Spinal cord (tissue), 10 donors: ENCODE results near the gene PRR7. TPM values are rescaled to one million over a fixed set of nuclear protein-coding genes. Genes with fewer than 3 reads are reported as not detected.

Experiments
- DNase-seq, 6 donors: peaks; one replicate each; pipeline versions ENCODE4 v3.0.0 to v3.0.0-alpha.2; 2013 to 2015; ENCODE audit warnings: low spot score in 6 of 6, low read depth in 4 of 6
- H3K27ac ChIP-seq: one replicate; pipeline ENCODE4 v1.5.1; 2013; ENCODE audit warnings: low read depth, low read length, control low read depth
- H3K27me3 ChIP-seq: one replicate; pipeline ENCODE4 v1.6.1; 2013; ENCODE audit warnings: low read length; ENCODE audit not compliant: control insufficient read depth, insufficient read depth
- H3K36me3 ChIP-seq: one replicate; pipeline ENCODE4 v1.6.1; 2013; ENCODE audit warnings: low read length; ENCODE audit not compliant: control insufficient read depth, insufficient read depth
- H3K4me1 ChIP-seq: one replicate; pipeline ENCODE4 v1.6.1; 2013; ENCODE audit warnings: low read length; ENCODE audit not compliant: control insufficient read depth, insufficient read depth
- H3K4me3 ChIP-seq: one replicate; pipeline ENCODE4 v1.5.1; 2013; ENCODE audit warnings: low read depth, low read length, control low read depth
- H3K9me3 ChIP-seq: one replicate; pipeline ENCODE4 v1.6.1; 2013; ENCODE audit warnings: low read length; ENCODE audit not compliant: control insufficient read depth, insufficient read depth
- WGBS: methylation state at CpG from one replicate; pipeline ENCODE4 v1.1.5; 2013; ENCODE audit warnings: missing lambda C conversion rate; ENCODE audit not compliant: insufficient coverage; 5-methylcytosine and 5-hydroxymethylcytosine counted together
- polyA plus RNA-seq, 2 donors: library from polyadenylated mRNA; unstranded; fragments of 120-200 nt; gene quantifications; one replicate each; pipeline ENCODE4 v1.2.1, GENCODE V29; 2013; ENCODE audit not compliant: insufficient read length in 2 of 2
- total RNA-seq, 2 donors: library from RNA; depleted of rRNA in 1 of 2; stranded (reverse); fragments of 120-200 nt in 1 of 2; fragments of >200 nt in 1 of 2; gene quantifications; one replicate each; pipeline versions ENCODE4 v1.2.3 to v1.2.4, GENCODE V29; 2013 to 2014
- donor health status: healthy.

Gene PRR7
- total and polyA plus RNA-seq, 4 donors = 4.3 to 31.7 (median 18.5) TPM

GRCh38 chr5:177443144-177443983 lies 3.2 kb upstream of the PRR7 start:
- peaks cover 24% of the 10 kb centered on the region for H3K4me1 ChIP-seq
- no peaks in the 10 kb centered on the region for H3K9me3 ChIP-seq
- WGBS = 89% methylated on average over 12 of the region's 15 CpGs
- peaks cover 42% of the 10 kb centered on the region for H3K36me3 ChIP-seq
- no peaks in the 10 kb centered on the region for H3K27me3 ChIP-seq
- no peak for DNase-seq
- no peak overlapping the region for H3K4me3 ChIP-seq
- H3K27ac ChIP-seq = no peak overlapping the region

- Histone ChIP-seq H3K4me1 (peaks cover 34% of the 10 kb centered on the region), H3K4me3 (no peak overlapping the region), H3K27ac (no peak overlapping the region), H3K36me3 (peaks cover 41% of the 10 kb centered on the region), H3K27me3 (no peaks in the 10 kb centered on the region), H3K9me3 (no peaks in the 10 kb centered on the region)
- no peak for DNase-seq
- 82% methylated on average over 5 of the region's 7 CpGs for WGBS
Measured at GRCh38 chr5:177444106-177445051, 2.2 kb upstream of the PRR7 start.

- WGBS = 60% methylated on average over 4 of the region's 10 CpGs
- H3K4me3 ChIP-seq = no peak overlapping the region
- no peak overlapping the region for H3K27ac ChIP-seq
- no peaks in the 10 kb centered on the region for H3K27me3 ChIP-seq
- peaks cover 46% of the 10 kb centered on the region for H3K36me3 ChIP-seq
- peaks cover 43% of the 10 kb centered on the region for H3K4me1 ChIP-seq
- H3K9me3 ChIP-seq = no peaks in the 10 kb centered on the region
- no peak for DNase-seq
Measured at GRCh38 chr5:177445052-177445916, 1.3 kb upstream of the PRR7 start.

GRCh38 chr5:177445917-177446199 lies 756 bp upstream of the PRR7 start:
- no peaks in the 10 kb centered on the region for H3K9me3 ChIP-seq
- 0% methylated on average over 3 of the region's 8 CpGs for WGBS
- H3K4me3 ChIP-seq = peak overlapping the region; percentile 56
- H3K4me1 ChIP-seq = peaks cover 49% of the 10 kb centered on the region
- no peak for DNase-seq
- peaks cover 46% of the 10 kb centered on the region for H3K36me3 ChIP-seq
- H3K27ac ChIP-seq = no peak overlapping the region
- H3K27me3 ChIP-seq = no peaks in the 10 kb centered on the region

GRCh38 chr5:177447066-177447610 lies 524 bp downstream of the PRR7 start:
- Histone ChIP-seq H3K9me3 (no peaks in the 10 kb centered on the region), H3K4me3 (peak overlapping the region; percentile 28), H3K27ac (peak overlapping the region; percentile 57), H3K27me3 (no peaks in the 10 kb centered on the region), H3K36me3 (peaks cover 36% of the 10 kb centered on the region), H3K4me1 (peaks cover 57% of the 10 kb centered on the region)
- WGBS = 0% methylated on average over 20 of the region's 52 CpGs
- DNase-seq = peak in 3 of 6 donors; percentile 75 to 95 (median 93)

- peak overlapping the region; percentile 57 for H3K27ac ChIP-seq
- H3K36me3 ChIP-seq = peaks cover 34% of the 10 kb centered on the region
- peaks cover 63% of the 10 kb centered on the region for H3K4me1 ChIP-seq
- WGBS = 5% methylated on average over 19 of the region's 23 CpGs
- DNase-seq = peak in 2 of 6 donors; percentile 75 to 78
- H3K27me3 ChIP-seq = no peaks in the 10 kb centered on the region
- H3K4me3 ChIP-seq = peak overlapping the region; percentile 28
- H3K9me3 ChIP-seq = no peaks in the 10 kb centered on the region
Measured at GRCh38 chr5:177447611-177448243, 1.1 kb downstream of the PRR7 start.

GRCh38 chr5:177448244-177448950 lies 1.8 kb downstream of the PRR7 start:
- Histone ChIP-seq H3K27me3 (no peaks in the 10 kb centered on the region), H3K9me3 (no peaks in the 10 kb centered on the region), H3K27ac (peak overlapping the region; percentile 57), H3K36me3 (peaks cover 28% of the 10 kb centered on the region), H3K4me1 (peaks cover 69% of the 10 kb centered on the region), H3K4me3 (peak overlapping the region; percentile 28)
- WGBS = 59% methylated on average over 2 of the region's 6 CpGs
- DNase-seq = no peak

GRCh38 chr5:177449140-177450061 lies 2.8 kb downstream of the PRR7 start:
- WGBS = 87% methylated on average over 15 of the region's 18 CpGs
- no peak overlapping the region for H3K27ac ChIP-seq

More at GRCh38 chr5:177449140-177450061, 2.8 kb downstream of the PRR7 start:
- Histone ChIP-seq H3K27me3 (no peaks in the 10 kb centered on the region), H3K4me1 (peaks cover 79% of the 10 kb centered on the region), H3K9me3 (no peaks in the 10 kb centered on the region), H3K4me3 (no peak overlapping the region), H3K36me3 (peaks cover 26% of the 10 kb centered on the region)
- no peak for DNase-seq
